ENCODE measurements around the gene IFT22.
"Not testable (repeated sequence)": the region's sequence is repeated elsewhere in the genome, so short reads cannot be mapped to it uniquely, and the experiment has no call there.

IFT22 gene

DNA sequence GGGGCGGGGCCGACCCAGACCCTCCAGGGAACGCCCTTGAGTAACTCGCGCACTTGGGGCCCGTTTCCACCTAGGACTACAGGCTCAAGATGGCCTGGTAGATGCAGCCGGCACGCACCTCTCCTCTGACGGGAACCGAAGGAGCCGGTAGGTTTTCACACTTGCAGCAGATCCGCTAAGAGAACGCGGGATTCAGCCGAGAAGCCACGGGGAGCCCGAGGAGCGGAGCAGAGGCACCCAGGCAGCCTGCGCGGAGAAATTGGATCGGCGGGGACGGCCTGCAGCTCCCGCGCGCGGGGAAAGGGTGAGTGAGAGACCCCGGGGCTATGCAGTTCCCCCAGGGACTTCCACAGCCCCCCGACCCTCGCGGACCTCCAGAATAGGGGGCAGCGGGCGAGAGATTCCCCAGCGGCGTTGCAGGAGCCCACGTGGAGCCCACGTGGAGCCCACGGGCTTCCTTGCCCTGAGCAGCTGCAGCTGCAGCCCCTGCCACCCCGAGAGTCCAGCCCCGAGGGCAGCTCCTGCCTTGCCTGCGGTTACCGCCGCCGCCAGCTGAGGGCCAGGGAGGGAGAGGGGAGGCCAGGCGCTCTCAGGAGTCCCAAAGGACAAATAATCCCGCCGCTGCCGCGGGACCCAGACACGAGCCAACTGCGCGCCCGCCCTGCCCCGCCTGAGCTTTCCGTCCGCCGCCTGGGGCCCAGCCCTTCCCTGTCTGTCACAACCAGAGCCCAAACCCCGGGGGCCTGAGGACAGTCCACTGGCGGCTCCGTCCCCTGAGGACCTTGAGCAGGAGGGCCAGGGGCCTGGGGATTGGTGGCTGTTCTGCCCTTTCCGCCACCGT lies 13.1 kb downstream of the IFT22 start:
- DNase-seq (ENCODE audit: low spot score) = no peak

DNA sequence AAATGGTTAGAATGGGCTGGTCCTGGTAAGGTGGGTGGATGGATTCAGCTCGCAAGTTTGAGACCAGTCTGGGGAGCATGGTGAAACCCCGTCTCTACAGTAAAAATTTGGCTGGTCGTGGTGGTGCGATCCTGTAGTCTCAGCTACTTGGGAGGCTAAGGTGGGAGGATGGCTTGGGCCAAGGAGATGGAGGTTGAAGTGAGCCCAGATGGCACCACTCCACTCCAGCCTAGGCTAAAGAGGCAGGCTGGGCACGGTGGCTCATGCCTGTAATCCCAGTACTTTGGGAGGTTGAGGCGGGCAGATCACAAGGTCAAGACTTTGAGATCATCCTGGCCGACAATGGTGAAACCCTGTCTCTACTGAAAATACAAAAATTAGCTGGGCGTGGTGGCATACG lies 15.3 kb downstream of the IFT22 start:
- DNase-seq (ENCODE audit: low spot score) = no peak

DNA sequence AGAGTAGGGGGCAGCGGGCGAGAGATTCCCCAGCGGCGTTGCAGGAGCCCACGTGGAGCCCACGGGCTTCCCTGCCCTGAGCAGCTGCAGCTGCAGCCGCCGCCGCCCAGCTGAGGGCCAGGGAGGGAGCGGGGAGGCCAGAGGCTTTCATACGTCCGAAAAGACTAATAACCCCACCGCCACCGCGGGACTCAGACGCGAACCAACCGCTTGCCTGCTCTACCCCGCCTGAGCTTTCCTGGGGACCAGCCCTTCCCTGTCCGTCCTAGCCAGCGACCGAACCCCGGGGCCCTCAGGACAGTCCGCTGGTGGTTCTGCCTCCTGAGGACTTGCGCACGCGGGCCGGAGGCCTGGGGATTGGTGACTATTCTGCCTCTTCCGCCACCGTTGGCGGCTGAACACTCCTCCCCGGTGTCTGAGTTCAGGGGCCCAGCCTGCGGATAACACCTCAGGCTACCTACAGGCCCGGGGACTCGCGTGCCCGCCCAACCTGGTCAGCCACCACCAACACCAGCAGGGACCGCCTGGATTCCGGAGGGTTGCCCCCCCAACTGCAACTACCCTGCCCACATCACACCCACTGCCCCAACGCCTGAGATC lies 18.4 kb downstream of the IFT22 start:
- no peak for DNase-seq (ENCODE audit: low spot score)

DNA sequence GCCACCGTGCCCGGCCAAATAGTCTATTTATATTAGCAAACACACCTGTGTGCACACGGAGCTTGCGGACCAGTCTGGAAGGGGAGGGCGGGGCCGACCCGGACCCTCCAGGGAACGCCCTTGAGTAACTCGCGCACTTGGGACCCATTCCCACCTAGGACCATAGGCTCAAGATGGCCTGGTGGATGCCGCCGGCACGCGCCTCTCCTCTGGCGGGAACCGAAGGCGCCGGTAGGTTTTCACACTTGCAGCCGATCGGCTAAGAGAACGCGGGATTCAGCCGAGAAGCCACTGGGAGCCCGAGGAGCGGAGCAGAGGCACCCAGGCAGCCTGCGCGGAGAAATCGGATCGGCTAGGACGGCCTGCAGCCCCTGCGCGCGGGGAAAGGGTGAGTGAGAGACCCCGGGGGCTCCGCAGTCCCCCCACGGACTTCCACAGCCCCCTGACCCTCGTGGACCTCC lies 18.9 kb downstream of the IFT22 start:
- no peak for DNase-seq (ENCODE audit: low spot score)

DNA sequence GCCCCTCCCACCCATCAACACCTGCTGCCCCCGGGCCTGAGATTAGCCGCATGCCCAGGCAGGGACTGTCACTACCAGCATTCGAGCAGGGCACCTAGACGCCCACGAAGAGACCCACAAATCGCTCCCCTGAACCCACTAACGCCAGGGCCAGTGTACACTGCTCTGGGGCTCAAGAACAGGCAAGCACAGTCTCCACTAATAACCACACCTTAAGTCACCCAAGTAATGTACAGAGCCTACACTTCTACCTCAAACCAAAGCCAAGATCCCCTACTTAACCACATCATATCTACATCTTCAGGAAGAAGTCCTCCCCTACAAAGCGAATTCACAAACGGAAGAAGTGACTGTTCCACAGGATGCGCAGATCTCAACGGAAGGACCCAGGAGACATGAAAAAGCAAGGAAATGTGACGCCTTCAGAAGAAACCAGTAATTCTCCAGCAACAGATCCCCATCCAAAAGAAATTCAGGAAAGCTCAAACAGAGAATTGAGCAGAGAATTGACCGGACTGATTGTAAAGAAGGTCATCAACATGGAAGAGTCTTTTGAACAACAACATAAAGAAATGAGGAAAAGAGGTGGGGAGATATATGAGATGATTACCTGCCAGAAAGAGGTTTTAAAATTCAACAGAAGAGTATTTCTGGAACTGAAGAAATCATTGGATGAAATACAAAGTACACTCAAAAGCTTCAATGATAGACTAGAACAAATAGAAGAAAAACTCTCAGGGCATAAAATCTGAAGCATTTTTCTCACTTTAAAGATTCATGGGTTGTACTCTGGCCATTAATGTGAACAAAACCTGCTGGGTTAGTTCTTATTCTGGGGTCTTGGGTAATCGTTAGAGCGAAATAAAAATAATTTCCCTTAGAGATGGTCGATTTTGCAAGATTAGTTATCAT lies 20.9 kb downstream of the IFT22 start:
- DNase-seq (ENCODE audit: low spot score) = no peak

DNA sequence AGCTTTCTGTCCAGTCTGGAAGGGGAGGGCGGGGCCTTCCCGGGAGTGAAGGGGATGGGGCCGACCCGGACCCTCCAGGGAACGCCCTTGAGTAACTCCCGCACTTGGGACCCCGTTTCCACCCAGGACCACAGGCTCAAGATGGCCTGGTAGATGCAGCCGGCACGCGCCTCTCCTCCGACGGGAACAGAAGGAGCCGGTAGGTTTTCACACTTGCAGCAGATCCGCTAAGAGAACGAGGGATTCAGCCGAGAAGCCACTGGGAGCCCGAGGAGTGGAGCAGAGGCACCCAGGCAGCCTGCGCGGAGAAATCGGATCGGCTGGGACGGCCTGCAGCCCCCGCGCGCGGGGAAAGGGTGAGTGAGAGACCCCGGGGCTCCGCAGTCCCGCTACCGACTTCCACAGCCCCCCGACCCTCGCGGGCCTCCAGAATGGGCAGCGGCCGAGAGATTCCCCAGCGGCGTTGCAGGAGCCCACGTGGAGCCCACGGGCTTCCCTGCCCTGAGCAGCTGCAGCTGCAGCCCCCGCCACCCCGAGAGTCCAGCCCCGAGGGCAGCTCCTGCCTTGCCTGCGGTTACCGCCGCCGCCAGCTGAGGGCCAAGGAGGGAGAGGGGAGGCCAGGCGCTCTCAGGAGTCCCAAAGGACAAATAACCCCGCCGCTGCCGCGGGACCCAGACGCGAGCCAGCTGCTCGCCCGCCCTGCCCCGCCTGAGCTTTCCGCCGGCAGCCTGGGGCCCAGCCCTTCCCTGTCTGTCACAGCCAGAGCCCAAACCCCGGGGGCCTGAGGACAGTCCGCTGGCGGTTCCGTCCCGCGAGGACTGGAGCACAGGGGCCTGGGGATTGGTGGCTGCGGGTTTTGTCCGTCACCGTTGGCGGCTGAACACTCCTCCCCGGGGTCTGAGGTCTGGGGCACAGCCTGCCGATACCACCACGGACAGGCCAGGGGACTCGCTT lies 21.8 kb downstream of the IFT22 start:
- DNase-seq (ENCODE audit: low spot score) = no peak

DNA sequence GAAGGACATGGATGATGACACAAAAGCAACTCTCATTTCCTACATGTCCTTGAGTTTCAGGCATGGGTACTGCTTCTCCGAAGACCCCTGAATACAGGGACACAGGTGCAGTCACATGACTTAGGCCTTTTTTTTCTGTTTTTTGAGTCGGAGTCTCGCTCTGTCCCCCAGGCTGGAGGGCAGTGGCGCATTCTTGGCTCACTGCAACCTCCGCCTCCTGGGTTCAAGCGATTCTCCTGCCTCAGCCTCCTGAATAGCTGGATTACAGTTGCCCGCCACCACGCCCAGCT lies 26.8 kb downstream of the IFT22 start:
- DNase-seq (ENCODE audit: low spot score) = no peak

DNA sequence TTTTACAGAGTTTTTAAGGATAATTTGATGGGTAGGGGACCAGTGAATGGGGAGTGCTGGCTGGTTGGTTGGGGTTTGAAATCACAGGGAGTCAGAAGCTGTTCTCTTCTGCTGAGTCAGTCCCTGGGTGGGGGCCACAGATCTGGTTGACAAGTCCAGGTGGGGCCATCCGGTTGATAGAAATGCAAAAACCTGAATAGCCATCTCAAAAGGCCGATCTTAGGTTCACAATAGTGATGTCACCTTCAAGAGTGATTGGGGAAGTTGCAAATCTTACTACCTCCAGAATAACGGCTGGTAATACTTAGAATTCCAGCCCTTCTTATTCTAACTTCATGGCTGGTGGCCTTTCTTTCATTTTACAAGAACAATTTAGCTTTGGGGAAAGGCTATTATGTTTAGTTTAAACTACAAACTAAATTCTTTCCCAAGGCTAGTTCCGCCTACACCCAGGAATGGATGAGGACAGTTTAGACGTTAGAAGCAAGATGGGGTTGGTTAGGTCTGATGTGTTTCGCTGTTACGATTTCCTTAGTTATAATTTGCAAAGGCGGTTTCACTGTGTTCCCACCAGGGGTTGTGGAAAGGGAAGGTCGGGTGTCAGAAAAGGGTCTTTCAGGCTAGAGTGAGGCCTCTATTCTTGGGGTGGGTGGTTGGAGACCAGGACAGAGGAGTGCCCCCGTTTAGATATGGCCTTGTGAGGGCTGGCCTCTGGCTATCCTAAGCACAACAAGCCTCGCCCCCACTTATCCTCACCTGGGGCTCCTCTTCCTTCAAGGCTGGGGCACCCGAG lies 27.4 kb downstream of the IFT22 start:
- no peak for DNase-seq (ENCODE audit: low spot score)

DNA sequence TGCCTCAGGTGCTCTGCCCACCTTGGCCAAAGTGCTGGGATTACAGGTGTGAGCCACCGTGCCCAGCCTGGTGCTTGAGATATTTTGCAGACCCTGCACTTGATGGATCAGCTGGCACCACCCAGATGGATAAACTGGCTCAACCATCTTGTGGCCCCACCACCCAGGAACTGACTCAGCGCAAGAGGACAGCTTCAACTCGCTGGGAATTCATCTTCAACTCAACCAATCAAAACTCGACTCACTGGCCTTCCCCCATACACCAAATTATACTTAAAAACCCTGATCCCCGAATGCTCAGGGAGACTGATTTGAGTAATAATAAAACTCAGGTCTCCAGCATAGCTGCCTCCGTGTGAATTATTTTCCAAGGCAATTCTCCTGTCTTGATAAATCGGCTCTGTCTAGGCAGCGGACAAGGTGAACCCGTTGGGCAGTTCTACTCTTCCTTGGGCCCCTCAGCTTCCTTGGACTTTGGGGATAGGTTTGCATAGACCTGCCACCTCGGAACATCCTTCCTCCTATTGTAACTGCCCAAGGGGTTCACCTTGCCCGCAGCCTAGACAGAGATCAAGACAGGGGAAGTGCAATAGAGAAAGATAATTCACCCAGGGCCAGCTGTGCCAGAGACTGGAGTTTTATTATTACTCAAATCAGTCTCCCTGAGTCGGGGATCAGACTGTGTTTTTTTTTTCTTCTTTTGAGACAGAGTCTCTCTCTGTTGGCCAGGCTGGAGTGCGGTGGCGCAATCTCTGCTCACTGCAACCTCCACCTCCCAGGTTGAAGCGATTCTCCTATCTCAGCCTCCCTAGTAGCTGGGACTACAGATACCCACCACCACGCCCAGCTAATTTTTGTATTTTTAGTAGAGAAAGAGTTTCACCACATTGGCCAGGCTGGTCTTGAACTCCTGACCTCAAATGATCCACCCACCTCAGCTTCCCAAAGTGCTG lies 28.3 kb downstream of the IFT22 start:
- not testable (repeated sequence) for DNase-seq (ENCODE audit: low spot score)

DNA sequence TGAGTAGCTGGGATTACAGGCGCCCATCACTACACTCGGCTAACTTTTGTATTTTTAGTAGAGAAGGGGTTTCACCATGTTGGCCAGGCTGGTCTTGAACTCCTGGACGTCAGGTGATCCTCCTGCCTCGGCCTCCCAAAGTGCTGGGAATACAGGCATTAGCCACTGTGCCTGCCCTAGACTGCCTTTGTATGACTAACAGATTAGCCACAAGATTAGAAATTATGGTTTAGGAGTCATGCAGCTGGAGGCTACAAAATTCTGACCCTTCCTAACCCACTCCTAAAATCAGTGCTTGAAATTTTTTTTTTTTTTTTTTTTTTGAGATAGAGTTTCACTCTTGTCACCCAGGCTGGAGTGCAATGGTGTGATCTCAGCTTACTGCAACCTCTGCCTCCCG lies 29.0 kb downstream of the IFT22 start:
- not testable (repeated sequence) for DNase-seq (ENCODE audit: low spot score)

DNA sequence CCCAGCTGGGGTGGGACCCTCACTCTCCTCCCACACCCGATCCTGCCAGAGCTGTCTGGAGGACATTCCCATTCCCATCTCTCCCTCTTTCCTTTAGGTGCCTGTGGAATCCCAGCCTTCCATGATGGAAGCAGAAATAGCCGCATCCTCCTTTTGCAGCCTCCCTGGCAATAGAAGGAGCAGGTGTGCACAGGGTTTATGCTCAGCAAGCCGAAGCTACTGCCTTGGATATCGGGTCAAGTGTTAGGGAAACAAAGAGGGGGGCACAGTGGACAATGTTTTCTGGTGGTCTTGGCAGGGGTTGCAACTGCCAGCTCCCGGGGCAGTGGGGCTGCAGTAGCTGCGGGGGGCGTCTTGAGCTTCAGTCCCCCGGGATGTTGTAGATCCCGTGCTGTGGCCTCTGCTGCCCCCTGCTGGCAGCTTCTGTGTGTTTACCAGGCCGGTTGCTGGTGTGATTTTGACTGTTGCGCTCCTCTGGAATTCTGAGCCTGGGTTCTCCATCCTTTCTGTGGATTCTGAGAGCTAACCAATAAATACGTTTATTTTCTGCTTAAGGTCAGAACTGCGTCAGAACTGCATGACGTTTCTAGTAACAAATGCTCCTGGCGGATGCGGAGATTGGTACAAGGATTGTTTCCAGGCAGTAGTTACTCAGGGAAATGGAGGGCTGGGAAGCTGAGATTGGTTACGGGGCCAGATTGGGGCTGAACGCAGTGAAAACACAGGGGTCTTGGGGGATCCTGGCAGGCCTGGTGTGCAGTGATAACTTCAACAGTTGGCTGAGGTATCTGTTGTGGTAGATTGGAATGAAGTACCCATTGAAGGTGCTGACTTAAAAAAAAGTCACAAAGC lies 31.2 kb downstream of the IFT22 start:
- not testable (repeated sequence) for DNase-seq (ENCODE audit: low spot score)

DNA sequence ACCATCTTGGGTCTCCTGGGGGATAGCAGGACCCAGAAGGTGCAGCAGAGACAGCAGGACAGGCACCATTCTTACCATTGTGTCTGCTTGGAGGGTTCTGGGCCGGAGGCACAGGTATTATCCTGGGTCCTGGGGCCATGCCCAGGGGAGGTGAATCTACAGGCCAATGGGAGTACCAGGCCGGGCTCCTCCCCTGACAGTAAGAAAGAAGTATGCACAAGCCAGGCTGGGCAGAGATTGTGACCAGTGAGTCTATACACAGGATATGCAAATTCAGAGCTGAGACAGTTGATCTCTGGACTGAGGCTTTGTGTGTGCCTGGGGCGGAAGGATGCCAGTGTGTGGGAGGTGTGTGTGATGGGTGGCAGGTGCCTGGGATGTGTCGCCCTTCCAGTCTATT lies 31.9 kb downstream of the IFT22 start:
- not testable (repeated sequence) for DNase-seq (ENCODE audit: low spot score)

DNA sequence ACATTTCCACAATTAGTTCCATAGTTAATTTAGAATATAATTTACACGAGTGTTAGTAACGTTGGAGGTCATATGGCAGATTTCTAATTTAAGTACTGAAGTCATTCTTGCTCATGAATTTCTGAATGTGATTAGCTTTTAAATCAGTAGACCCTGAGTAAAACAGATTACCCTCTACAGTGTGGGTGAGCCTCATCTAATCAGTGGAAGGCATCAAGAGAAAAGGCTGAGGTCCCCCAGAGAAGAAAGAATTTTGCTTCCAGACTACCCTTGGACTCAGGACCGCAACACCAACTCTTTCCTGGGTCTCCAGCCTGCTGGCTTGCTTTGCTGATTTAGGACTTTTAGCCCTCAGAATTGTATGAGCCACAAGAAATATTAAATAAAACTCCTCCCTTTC lies 33.2 kb downstream of the IFT22 start:
- DNase-seq (ENCODE audit: low spot score) = no peak

DNA sequence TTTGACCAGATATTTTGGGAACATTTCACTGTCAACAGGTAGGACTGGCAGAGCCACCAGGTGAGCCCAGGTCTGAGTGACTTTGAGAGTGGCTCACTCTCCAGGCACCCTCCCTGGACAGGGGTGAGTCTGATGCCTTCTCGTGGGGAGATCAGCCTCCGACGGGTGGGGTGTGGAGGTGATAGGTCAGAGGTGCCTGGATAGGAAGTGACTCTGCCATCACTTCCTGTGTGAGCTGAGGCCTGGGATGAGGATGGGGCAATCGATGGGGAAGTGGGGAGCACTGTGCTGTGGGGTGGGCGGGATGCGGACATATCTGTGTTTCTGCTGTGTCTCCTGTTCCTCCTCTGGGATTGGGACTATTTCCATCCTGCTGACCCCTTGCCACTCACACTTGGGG lies 34.6 kb downstream of the IFT22 start:
- DNase-seq (ENCODE audit: low spot score) = no peak

DNA sequence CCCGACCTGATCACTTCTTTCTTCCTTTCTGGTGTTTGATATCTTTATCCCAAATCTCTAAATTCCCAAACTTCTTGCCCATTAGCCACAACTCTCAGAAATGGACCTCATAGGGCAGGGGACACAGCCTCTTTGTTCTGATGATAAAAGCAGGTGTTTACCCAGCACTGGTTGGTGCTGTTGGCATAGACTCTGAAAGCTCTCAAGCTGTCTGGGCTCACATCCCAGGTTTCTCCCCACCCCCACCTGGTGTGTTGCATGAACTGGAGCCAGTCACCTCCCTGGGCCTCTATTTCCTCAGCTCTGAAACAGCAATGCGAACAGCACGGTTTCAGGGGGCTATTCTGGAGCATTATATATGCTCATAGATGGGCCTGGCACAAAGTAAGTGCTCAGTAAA lies 35.7 kb downstream of the IFT22 start:
- DNase-seq (ENCODE audit: low spot score) = not testable (repeated sequence)

DNA sequence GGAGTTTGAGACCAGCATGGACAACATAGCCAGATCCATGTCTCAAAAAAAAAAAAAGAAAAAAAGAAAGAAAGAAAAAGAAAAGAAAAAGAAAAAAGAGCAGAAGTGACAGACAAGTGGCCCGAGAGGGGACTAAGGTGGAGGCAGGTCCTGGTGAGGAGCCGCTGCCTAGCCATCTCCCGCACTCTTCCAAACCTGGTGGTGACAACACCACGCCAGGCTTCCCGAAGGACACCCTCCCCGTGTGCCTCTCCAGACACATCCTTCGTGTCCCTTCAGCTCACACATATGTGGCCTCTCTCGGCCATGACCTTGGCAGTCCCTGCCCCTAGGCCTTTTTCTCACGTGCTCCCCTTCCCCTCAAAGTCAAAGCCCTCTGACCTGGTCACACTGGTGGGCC lies 36.4 kb downstream of the IFT22 start:
- no peak for DNase-seq (ENCODE audit: low spot score)

DNA sequence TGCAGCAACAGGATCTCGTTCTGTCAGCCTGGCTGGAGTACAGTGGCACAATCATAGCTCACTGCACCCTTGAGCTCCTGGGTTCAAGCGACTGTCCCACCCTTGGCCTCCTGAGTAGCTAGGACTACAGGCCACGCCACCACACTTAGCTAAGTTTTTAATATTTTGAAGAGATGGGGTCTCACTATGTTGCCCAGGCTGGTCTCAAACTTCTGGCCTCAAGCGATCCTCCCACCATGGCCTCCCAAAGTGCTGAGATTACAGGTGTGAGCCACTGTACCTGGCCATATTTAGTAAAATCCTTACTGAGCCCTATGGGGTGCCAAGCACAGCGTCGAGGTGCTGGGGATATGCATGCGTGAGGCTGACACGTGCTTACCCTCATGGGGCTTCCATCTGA lies 40.7 kb downstream of the IFT22 start:
- DNase-seq (ENCODE audit: low spot score) = not testable (repeated sequence)

DNA sequence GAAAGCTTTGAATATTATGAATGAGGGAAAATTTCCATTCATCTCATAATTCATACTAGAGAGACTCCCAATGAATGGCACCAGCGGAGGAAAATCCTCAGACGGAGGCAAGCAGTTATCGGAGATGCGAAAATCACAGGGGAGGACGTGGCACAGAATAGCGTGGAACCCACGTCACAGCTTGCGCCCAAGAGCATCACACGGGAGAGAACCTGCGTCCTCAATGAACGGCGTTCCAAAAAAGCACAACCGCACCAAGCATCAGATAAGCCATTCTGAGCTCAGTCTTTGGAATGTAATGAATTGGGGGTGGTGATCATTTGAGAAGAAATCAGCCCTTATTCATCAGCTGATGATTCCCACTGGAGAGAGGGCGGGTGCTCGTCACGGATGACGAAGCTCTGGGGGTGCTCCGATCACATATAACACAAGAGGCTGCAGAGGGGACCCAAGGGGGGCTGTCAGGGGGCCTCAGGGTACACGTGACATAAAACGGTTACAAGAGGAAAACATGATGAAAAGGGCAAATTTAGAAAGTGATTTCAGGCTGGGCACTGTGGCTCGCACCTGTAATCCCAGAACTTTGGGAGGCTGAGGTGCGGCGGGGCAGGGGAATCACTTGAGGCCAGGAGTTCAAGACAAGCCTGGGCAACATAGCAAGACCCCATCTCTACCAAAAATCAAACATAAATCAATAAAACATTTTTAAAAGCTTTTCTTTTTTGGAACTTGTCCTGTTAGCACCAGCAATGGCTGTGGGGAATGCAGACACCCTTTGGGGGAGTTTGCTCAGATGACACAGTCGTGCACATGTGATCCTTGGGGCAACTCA lies 42.9 kb downstream of the IFT22 start:
- no peak for DNase-seq (ENCODE audit: low spot score)
